Caco-2 (cell line): ENCODE data around the gene MCAM. TPM values are rescaled to one million over a fixed set of nuclear protein-coding genes. Genes with fewer than 3 reads are reported as not detected.

Experiments used
- BruUV-seq: library from RNA; stranded (reverse); fragments of 400-500 nt; replicated peaks from 2 replicates; lab custom pipeline; 2021; lab: Mats Ljungman, UMichigan
- CTCF ChIA-PET: fragments of 300-600 bp; sonication (Branson Sonifier 250); formaldehyde crosslinking; loops from one replicate; lab custom pipeline; 2022; ENCODE audit warnings: antibody characterized with exemption; lab: Charles Lee
- POLR2A ChIA-PET: fragments of 300-600 bp; sonication (Branson Sonifier 250); formaldehyde crosslinking; loops from one replicate; lab custom pipeline; 2022; ENCODE audit warnings: antibody characterized with exemption; lab: Charles Lee
- DNase-seq, 2 experiments: peaks; one replicate each; pipeline versions ENCODE4 v3.0.0 to v3.0.0-alpha.2; 2020 to 2022
- H3K27me3 ChIP-seq: replicated peaks from 2 replicates; pipeline ENCODE4 v1.6.0; 2011; ENCODE audit warnings: low read length; ENCODE audit not compliant: control insufficient read depth, insufficient read depth
- H3K36me3 ChIP-seq: 2 replicates; pipeline ENCODE4 v1.5.1; 2011; ENCODE audit warnings: low read length; ENCODE audit not compliant: control insufficient read depth, insufficient read depth
- H3K4me1 ChIP-seq: fragments of 250-450 bp; sonication (Bioruptor Pico); 2 replicates; pipeline ENCODE4 v1.5.1; 2020; ENCODE audit warnings: mild to moderate bottlenecking
- H3K4me3 ChIP-seq: 2 replicates; pipeline ENCODE4 v1.5.1; 2011; ENCODE audit warnings: low read depth, mild to moderate bottlenecking, control low read depth, low read length
- H3K9me3 ChIP-seq: fragments of 250-450 bp; sonication (Bioruptor Pico); 2 replicates; pipeline ENCODE4 v1.5.1; 2020; ENCODE audit warnings: mild to moderate bottlenecking, moderate library complexity
- H3K27ac Mint-ChIP-seq: one replicate; pipeline ENCODE4 v1.8.0; 2022; ENCODE audit warnings: mixed read lengths; ENCODE audit not compliant: unreplicated experiment
- H3K27me3 Mint-ChIP-seq: one replicate; pipeline ENCODE4 v1.8.0; 2022; ENCODE audit warnings: mixed read lengths; ENCODE audit not compliant: insufficient read depth, unreplicated experiment
- H3K36me3 Mint-ChIP-seq: one replicate; pipeline ENCODE4 v1.8.0; 2022; ENCODE audit warnings: mild to moderate bottlenecking, mixed read lengths; ENCODE audit not compliant: insufficient read depth, unreplicated experiment
- H3K4me1 Mint-ChIP-seq: one replicate; pipeline ENCODE4 v1.8.0; 2022; ENCODE audit warnings: low read depth, mixed read lengths; ENCODE audit not compliant: unreplicated experiment
- H3K4me3 Mint-ChIP-seq: one replicate; pipeline ENCODE4 v1.8.0; 2022; ENCODE audit warnings: mild to moderate bottlenecking, moderate library complexity, mixed read lengths; ENCODE audit not compliant: unreplicated experiment
- H3K9me3 Mint-ChIP-seq: one replicate; pipeline ENCODE4 v1.8.0; 2022; ENCODE audit warnings: mixed read lengths; ENCODE audit not compliant: unreplicated experiment
- CTCF ChIP-seq, 2 experiments: fragments of 200-600 bp in 1 of 2; IDR thresholded peaks; 1 replicate in 1 of 2; 2 replicates in 1 of 2; pipeline versions ENCODE4 v1.5.1 to v1.8.0; 2011 to 2022; ENCODE audit warnings: antibody characterized with exemption in 1 of 2, control low read depth in 1 of 2, inconsistent platforms in 1 of 2, low read depth in 1 of 2, low read length in 1 of 2, mild to moderate bottlenecking in 1 of 2, moderate library complexity in 1 of 2; ENCODE audit not compliant: insufficient read depth in 1 of 2, severe bottlenecking in 1 of 2, unreplicated experiment in 1 of 2
- intact Hi-C: fragments of 100-400 bp; cut with micrococcal nuclease; formaldehyde crosslinking; loops from one replicate; pipeline ENCODE4 v1.10.0; 2022; ENCODE audit not compliant: unreplicated experiment
- total RNA-seq: library from RNA; stranded (reverse); gene quantifications from 2 replicates; pipeline ENCODE4 v1.2.3, GENCODE V29; 2022

Gene MCAM
- total RNA-seq, 1 experiment from 2014 or later: 9.8 TPM

DNA sequence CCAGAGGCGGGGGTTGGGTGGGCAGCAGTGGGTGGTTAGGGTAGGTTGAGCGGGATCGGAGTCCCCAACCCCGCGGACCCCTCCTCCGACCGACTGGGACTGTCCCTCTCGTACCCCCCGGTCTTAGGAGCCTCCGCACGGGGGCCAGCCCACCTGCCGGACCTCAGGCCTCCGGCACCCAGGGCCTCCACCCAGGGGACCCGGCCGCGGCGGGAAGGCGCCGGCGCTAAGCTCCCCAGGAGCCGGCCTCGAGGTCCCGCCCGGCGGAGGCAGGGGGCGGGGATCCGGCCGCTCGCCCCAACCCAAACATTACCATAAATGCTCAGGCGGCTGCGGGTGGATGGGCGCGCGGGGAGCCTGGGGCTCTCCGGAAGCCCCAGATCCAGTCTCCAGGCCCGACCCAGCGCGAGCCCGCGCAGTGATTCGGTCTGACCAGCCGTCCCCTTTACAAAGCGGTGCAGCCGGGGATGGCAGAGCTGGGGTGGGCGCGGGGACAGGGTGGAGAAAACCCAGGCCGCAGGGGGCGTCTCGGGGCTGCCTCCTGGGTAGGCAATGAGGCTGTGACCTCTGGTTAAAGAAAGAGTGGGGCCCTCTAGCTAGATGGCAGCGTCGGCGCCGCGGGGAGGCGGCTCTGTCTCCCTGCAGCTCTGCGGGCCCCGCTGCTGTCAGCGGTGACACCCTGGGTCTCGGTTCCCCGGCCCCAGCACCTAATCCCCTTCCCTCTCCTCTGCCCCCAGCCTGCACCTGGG lies 4.0 kb upstream of the MCAM start:
- DNase-seq: peak; percentile 42 to 50
- Histone ChIP-seq H3K9me3 (no peaks in the 10 kb centered on the region), H3K36me3 (no peaks in the 10 kb centered on the region), H3K4me3 (peak overlapping the region; percentile 39), H3K4me1 (peaks cover 26% of the 10 kb centered on the region), H3K27me3 (no peaks in the 10 kb centered on the region)
- Mint-ChIP-seq H3K27ac (peak overlapping the region; percentile 25), H3K4me3 (peak overlapping the region; percentile 74), H3K9me3 (no peaks in the 10 kb centered on the region), H3K27me3 (no peaks in the 10 kb centered on the region), H3K4me1 (no peaks in the 10 kb centered on the region), H3K36me3 (peaks cover 5% of the 10 kb centered on the region)
- CTCF ChIA-PET: interaction anchor here (0.6 to 4.1 kb wide), 6 partner anchors 18 to 253 kb away, joined by 3 to 51 read pairs (median 8); partner anchors contain the start of genes CBL, USP2 and VPS11
- POLR2A ChIA-PET: no interaction called here
- BruUV-seq: no TSS peak
- intact Hi-C loops: loop anchor here (1.0 to 2.0 kb wide), 5 partner anchors 13 to 154 kb away; partner anchors contain the start of genes RNF26 and USP2
- peak in 1 of 2 experiments; percentile 15 for TF ChIP-seq CTCF (IDR thresholded peaks at IDR 0.05; ENCODE audit: insufficient read depth in 1 of 2, low read depth in 1 of 2, low read length in 1 of 2, severe bottlenecking in 1 of 2, unreplicated experiment in 1 of 2)

- no peak overlapping the region for H3K4me3 Mint-ChIP-seq
Observed at GRCh38 chr11:119320240-119320775, 3.4 kb upstream of the MCAM start.

More at GRCh38 chr11:119320240-119320775, 3.4 kb upstream of the MCAM start:
- peaks cover 5% of the 10 kb centered on the region for H3K36me3 Mint-ChIP-seq
- H3K27ac Mint-ChIP-seq: no peak overlapping the region
- intact Hi-C loops: loop anchor here (2.0 kb wide), 1 partner anchor 154 kb away; no protein-coding TSS in a partner anchor
- CTCF ChIA-PET: interaction anchor here (1.0 to 3.1 kb wide), 4 partner anchors 18 to 114 kb away, joined by 7 to 51 read pairs (median 12); partner anchors contain the start of genes C1QTNF5, CBL and USP2
- H3K27me3 ChIP-seq: peaks cover 5% of the 10 kb centered on the region
- no peaks in the 10 kb centered on the region for H3K36me3 ChIP-seq
- peak; percentile 6 to 42 for DNase-seq
- H3K9me3 ChIP-seq: no peaks in the 10 kb centered on the region
- H3K4me3 ChIP-seq: no peak overlapping the region; the same call in 1 of the 2 replicates
- POLR2A ChIA-PET: no interaction called here
- H3K27me3 Mint-ChIP-seq: no peaks in the 10 kb centered on the region
- no peaks in the 10 kb centered on the region for H3K4me1 Mint-ChIP-seq
- no peak for TF ChIP-seq CTCF (IDR thresholded peaks at IDR 0.05; ENCODE audit: insufficient read depth in 1 of 2, low read depth in 1 of 2, low read length in 1 of 2, severe bottlenecking in 1 of 2, unreplicated experiment in 1 of 2)
- H3K9me3 Mint-ChIP-seq: no peaks in the 10 kb centered on the region
- no TSS peak for BruUV-seq
- peaks cover 32% of the 10 kb centered on the region for H3K4me1 ChIP-seq
